A549 treated with GW870086 at 1 μM for 4 hours (cell line): Measurements from ENCODE around the gene CATSPER1. TPM values are rescaled to one million over a fixed set of nuclear protein-coding genes. Genes with fewer than 3 reads are reported as not detected.

Source experiments
- total RNA-seq: library from RNA; stranded (reverse); fragments of 200-300 nt; extraction: Qiagen RNA extraction; gene quantifications from 5 replicates; pipeline ENCODE4 v1.2.3, GENCODE V29; 2022; ENCODE audit warnings: low read depth

CATSPER1 gene
- 0.89 to 1.8 TPM (median 1.5 TPM) in 5 replicates for total RNA-seq

DNA sequence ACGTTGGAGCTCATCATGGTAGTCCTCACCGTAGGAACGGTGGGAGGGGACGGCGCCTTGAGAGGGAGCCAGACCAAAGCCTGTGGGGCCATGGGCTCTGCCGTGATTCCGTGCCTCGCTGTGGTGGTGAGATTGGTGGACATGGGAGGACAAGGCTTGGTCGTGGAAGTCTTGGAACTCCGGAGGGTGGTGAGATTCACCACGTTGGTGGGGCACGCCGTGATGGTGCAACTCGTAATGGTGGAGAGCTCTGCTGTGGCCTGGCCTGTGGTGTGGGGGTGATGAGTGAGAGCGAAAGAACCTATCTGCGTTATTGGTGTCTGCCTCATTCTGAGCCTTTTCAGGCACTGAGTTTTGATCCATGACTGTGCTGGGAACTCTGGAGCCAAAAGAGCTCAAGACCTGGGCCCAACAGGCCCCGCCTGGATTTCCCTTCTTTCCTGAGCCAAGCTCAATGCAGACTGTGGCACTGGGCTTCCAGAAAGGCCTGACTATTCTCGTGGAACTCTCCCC is at the start of gene CATSPER1:
CATSPER1 (minus strand) TSS at position 463 of the 513 bp plus-strand sequence; CDS start at position 363, 100 bp downstream.

DNA sequence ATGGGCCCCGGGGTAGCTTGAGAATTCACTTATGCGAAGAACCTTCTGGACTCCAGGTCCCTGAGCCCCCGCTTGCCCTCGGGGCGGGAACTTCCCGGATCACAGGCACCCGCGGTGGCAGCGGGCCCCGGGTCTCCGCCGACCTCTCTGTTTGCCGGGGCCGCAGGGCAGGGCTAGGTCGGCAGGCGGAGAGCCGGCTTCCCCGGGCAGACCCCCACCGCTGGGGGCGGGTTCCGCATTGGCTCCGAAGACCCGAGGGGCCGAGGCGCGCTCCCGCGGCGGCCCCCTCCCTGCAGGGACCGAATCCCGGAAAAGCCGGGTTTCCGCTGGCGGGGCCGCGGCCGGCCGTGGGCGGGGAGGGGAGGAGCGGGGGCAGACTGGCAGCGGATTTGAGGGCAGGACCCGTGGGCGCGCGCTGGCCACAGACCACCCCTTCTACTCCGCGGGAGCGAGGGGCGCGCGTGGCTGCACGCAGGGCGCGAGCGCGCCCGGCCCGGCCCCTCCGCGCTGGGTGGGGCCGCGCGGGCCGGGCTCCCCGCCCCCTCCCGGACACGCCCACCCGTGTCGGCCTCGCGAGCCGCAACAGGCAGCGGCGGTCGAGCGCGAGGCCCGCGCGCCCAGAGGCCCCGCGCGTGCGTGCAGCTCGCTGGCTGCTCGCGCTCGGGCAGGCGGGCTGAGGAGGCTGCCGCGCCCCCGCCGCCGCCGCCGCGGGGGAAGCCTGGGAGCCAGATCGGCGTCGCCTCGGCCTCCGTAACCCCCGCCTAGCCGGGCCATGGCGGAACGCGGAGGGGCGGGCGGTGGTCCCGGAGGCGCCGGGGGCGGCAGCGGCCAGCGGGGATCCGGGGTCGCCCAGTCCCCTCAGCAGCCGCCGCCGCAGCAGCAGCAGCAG is 43.7 kb upstream of the CATSPER1 start, which contains the start of gene PACS1:
PACS1 (plus strand) TSS at position 558 of the 889 bp plus-strand sequence; CDS start at position 773, 215 bp downstream.

DNA sequence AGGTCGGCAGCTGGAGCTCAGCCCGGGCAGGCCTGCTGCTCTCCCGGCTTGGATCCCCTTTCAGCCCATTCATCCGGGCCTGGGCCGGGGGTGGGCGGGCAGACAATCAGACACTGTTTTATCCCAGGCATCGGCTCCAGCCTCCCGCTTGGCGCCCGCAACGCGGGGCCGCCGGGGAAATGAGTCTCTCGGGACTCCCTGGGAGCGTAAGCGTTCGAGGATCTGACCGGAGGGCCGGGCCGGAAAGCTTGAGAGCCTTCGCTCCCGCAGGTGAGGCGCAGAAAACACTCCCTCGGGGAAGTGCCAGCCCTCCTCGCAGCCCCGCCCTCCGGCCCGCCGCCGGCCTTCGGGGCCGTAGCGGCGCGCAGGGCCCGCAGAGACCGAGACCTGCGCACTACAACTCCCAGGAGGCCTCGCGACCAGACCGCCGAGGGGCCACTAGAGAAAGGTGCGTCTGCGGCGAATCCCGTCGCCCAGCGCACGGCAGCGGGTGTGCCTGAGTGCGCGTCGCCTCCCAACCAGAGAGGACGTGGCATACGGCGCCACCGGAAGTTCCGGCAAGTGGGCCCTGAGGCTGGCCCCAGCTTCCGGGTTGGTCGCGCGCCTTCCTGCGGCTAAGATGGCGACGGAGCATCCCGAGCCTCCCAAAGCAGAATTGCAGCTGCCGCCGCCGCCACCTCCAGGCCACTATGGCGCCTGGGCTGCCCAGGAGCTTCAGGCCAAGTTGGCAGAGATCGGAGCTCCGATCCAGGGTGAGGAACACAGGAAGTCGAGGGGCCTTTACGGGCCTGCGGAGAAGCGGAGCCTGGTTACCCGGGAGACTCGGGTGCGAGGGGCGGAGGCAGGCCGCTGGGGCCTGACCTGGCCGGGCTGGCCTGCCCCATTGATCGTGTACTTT is 25.7 kb upstream of the CATSPER1 start, which contains the start of gene SF3B2:
SF3B2 (plus strand) TSS at position 599 of the 898 bp plus-strand sequence; CDS start at position 620, 21 bp downstream.

DNA sequence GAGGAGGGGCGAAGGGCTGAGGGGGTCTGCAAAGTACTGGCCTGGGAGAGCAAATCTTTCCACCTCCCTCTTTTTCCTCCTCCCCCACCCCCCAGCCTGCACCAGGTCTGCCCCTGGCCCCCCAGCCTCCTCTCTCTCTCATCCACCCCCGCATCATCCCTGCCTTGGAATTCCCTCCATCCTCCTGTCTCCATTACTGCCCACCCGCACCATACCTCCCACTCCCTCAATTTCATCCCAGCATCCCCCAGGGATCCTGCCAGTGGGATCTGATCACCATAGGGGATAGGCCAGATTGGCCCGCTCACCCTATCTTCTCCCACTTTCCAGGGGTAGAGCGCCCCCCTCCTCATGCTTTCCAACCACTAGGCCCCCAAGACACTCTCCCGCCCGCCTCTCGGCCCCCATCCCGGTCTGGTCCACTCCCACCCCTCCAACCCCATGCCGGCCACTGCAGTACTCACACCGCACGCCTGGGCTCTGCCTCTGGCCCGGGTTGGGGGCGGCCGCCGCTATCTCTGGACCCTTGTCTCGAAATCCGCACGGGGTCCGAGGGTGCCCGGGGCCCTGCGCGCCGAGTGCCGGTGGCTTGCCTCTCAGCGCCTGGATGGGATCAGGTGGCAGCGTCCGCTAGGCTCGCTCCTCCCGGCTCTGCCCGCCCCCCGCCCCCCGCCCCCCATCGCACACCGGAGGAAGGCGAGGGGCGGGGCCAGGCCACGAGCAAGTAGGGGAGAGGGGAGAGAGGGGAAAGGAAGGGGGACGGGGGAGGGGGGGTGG is 22.5 kb upstream of the CATSPER1 start, which contains the start of gene GAL3ST3:
GAL3ST3 (minus strand) TSS at position 615 of the 777 bp plus-strand sequence. CDS start 3,746 bp downstream, outside the sequence.

DNA sequence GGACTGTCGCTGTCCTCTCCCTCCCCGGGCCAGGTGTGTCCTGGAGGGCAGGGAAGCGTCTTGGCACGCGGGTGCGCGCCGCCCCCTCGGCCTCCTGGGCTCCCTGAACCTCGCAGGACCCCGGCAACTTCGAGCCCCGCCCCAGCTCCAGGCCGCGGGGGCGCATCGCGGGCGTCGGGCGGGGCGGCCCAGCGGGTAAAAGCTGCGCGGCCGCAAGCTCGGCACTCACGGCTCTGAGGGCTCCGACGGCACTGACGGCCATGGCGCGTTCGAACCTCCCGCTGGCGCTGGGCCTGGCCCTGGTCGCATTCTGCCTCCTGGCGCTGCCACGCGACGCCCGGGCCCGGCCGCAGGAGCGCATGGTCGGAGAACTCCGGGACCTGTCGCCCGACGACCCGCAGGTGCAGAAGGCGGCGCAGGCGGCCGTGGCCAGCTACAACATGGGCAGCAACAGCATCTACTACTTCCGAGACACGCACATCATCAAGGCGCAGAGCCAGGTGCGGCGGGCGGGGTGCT is 14.4 kb downstream of the CATSPER1 start, which contains the start of gene CST6:
CST6 (plus strand) TSS at position 224 of the 519 bp plus-strand sequence; CDS start at position 261, 37 bp downstream.

DNA sequence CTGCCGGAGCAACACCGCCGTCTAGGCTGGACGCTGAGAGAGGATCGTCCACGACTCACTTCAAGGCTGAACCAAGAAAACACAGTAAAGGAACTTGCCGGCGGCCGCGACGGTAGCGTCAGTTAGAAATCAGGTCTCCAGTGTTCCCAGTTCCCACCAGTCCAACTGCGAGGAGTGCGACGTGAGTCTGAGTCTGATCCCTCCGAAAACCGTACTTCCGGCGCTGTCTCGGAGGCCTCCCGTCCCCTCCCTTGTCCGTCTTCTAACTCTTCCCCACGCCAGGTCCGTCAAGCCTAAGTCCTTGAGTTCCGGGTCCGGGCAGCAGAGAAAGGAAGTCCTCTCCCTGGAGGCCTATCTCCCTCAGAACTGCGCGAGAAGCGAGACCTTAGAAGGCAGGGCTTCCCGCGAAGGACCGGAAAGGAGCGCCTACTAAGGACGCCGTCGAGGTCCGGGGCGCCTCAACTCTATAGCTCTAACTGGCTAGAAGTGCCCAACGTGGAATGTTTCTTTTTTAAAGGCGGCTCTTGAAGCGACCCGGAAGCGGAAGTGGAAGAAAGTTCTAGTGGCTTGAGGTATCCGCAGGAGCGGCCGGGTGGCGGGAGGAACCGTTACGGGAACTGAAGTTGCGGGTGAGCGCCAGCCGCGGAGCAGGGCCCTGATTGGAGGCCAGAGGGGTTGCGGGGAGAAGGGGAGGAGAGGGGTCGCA is 24.2 kb downstream of the CATSPER1 start, which contains the start of the genes BANF1 and EIF1AD:
BANF1 (plus strand) TSS at position 562 of the 706 bp plus-strand sequence. CDS start 748 bp downstream, outside the sequence.
EIF1AD (minus strand) TSS at position 216 of the 706 bp plus-strand sequence. CDS start 1,768 bp downstream, outside the sequence.

Other genes with a start within 250 kb of the CATSPER1 start
- 8.5 to 12.1 TPM (median 10.7 TPM) in 5 replicates for gene AP5B1, start 245.5 kb downstream of the CATSPER1 start, total RNA-seq
- gene OVOL1, start 239.4 kb downstream of the CATSPER1 start, total RNA-seq: 0.05 to 0.09 TPM (median 0.08 TPM) in 3 of 5 replicates, not detected in the others
- 0.05 to 0.08 TPM (median 0.07 TPM) in 3 of 5 replicates, not detected in the others for gene SNX32, start 192.5 kb downstream of the CATSPER1 start, total RNA-seq
- 1,820 to 2,323 TPM (median 2,200 TPM) in 5 replicates for gene CFL1, start 168.3 kb downstream of the CATSPER1 start, total RNA-seq
- 20.1 to 33.6 TPM (median 29.6 TPM) in 5 replicates for gene MUS81, start 166.0 kb downstream of the CATSPER1 start, total RNA-seq
- 0.64 to 1.2 TPM (median 1.1 TPM) in 5 replicates for gene EFEMP2, start 153.7 kb downstream of the CATSPER1 start, total RNA-seq
- gene CTSW, start 146.6 kb downstream of the CATSPER1 start, total RNA-seq: 0.09 to 0.10 TPM in 2 of 5 replicates, not detected in the others
- 73.7 to 85.9 TPM (median 84.2 TPM) in 5 replicates for gene FIBP, start 138.0 kb downstream of the CATSPER1 start, total RNA-seq
- gene CCDC85B, start 135.8 kb downstream of the CATSPER1 start, total RNA-seq: 30.0 to 43.4 TPM (median 41.9 TPM) in 5 replicates
- 125 to 190 TPM (median 143 TPM) in 5 replicates for gene FOSL1, start 126.1 kb downstream of the CATSPER1 start, total RNA-seq
- 32.7 to 44.7 TPM (median 43.0 TPM) in 5 replicates for gene C11orf68, start 107.4 kb downstream of the CATSPER1 start, total RNA-seq
- gene DRAP1, start 107.1 kb downstream of the CATSPER1 start, total RNA-seq: 183 to 254 TPM (median 197 TPM) in 5 replicates
- not detected in 5 replicates for gene TSGA10IP, start 81.0 kb downstream of the CATSPER1 start, total RNA-seq
- 47.0 to 61.7 TPM (median 60.4 TPM) in 5 replicates for gene SART1, start 64.7 kb downstream of the CATSPER1 start, total RNA-seq
- 37.7 to 47.7 TPM (median 40.1 TPM) in 5 replicates for gene EIF1AD, start 24.3 kb downstream of the CATSPER1 start, total RNA-seq
- 358 to 512 TPM (median 465 TPM) in 5 replicates for gene BANF1, start 24.0 kb downstream of the CATSPER1 start, total RNA-seq
- not detected in 5 replicates for gene CST6, start 14.5 kb downstream of the CATSPER1 start, total RNA-seq
- not detected in 5 replicates for gene GAL3ST3, start 22.7 kb upstream of the CATSPER1 start, total RNA-seq
- gene SF3B2, start 25.9 kb upstream of the CATSPER1 start, total RNA-seq: 167 to 176 TPM (median 170 TPM) in 5 replicates
- gene PACS1, start 43.8 kb upstream of the CATSPER1 start, total RNA-seq: 55.6 to 82.5 TPM (median 76.9 TPM) in 5 replicates
- gene KLC2, start 231.2 kb upstream of the CATSPER1 start, total RNA-seq: 39.5 to 45.3 TPM (median 41.9 TPM) in 5 replicates
- gene RAB1B, start 242.2 kb upstream of the CATSPER1 start, total RNA-seq: 120 to 147 TPM (median 144 TPM) in 5 replicates